H9 (cell line): Measurements from ENCODE around the gene ERI3. TPM values are rescaled to one million over a fixed set of nuclear protein-coding genes. Genes with fewer than 3 reads are reported as not detected.

ENCODE experiments used
- DNase-seq: peaks from one replicate; pipeline ENCODE4 v3.0.0-alpha.2; 2017
- H2AFZ ChIP-seq: one replicate; pipeline ENCODE4 v1.6.1; 2013; ENCODE audit warnings: mild to moderate bottlenecking, low read length, control low read depth, moderate library complexity
- H2AK5ac ChIP-seq: 2 replicates; pipeline ENCODE4 v1.6.1; 2013; ENCODE audit warnings: low read length, control low read depth, mixed read lengths; ENCODE audit not compliant: insufficient read length
- H2BK120ac ChIP-seq: one replicate; pipeline ENCODE4 v1.6.1; 2013; ENCODE audit warnings: low read depth, mild to moderate bottlenecking, low read length, control low read depth, inconsistent platforms; ENCODE audit not compliant: poor library complexity, severe bottlenecking
- H2BK12ac ChIP-seq: 2 replicates; pipeline ENCODE4 v1.6.1; 2013; ENCODE audit warnings: low read length, control low read depth, mixed read lengths, low read depth; ENCODE audit not compliant: insufficient read length
- H2BK15ac ChIP-seq: 2 replicates; pipeline ENCODE4 v1.6.1; 2013; ENCODE audit warnings: low read depth, low read length, control low read depth
- H2BK20ac ChIP-seq: one replicate; pipeline ENCODE4 v1.6.1; 2013; ENCODE audit warnings: low read depth, mild to moderate bottlenecking, low read length, control low read depth, inconsistent platforms; ENCODE audit not compliant: poor library complexity, severe bottlenecking
- H2BK5ac ChIP-seq: 2 replicates; pipeline ENCODE4 v1.6.1; 2013; ENCODE audit warnings: low read length, control low read depth, mixed read lengths; ENCODE audit not compliant: insufficient read length
- H3K14ac ChIP-seq: 2 replicates; pipeline ENCODE4 v1.6.1; 2013; ENCODE audit warnings: low read length, control low read depth; ENCODE audit not compliant: insufficient read depth
- H3K18ac ChIP-seq: 2 replicates; pipeline ENCODE4 v1.6.1; 2013; ENCODE audit warnings: low read depth, mild to moderate bottlenecking, mixed read lengths, low read length, control low read depth; ENCODE audit not compliant: insufficient read length
- H3K23ac ChIP-seq: 2 replicates; pipeline ENCODE4 v1.6.1; 2013; ENCODE audit warnings: low read length, control low read depth, mixed read lengths, low read depth; ENCODE audit not compliant: insufficient read length
- H3K23me2 ChIP-seq: 2 replicates; pipeline ENCODE4 v1.6.1; 2013; ENCODE audit warnings: low read depth, mild to moderate bottlenecking, mixed read lengths, low read length, control low read depth; ENCODE audit not compliant: insufficient read length, poor library complexity, severe bottlenecking
- H3K27ac ChIP-seq: 2 replicates; pipeline ENCODE4 v1.5.1; 2013; ENCODE audit warnings: low read length, control low read depth, mixed read lengths, low read depth; ENCODE audit not compliant: insufficient read length
- H3K27me3 ChIP-seq: 2 replicates; pipeline ENCODE4 v1.6.1; 2013; ENCODE audit warnings: low read length, control low read depth, inconsistent platforms; ENCODE audit not compliant: insufficient read depth
- H3K4ac ChIP-seq: 2 replicates; pipeline ENCODE4 v1.6.1; 2013; ENCODE audit warnings: low read depth, mild to moderate bottlenecking, control low read depth, inconsistent platforms, low read length, moderate library complexity
- H3K4me1 ChIP-seq: 2 replicates; pipeline ENCODE4 v1.6.1; 2013; ENCODE audit warnings: low read length, control low read depth, inconsistent platforms; ENCODE audit not compliant: insufficient read depth
- H3K4me2 ChIP-seq: 2 replicates; pipeline ENCODE4 v1.6.1; 2013; ENCODE audit warnings: low read length, control low read depth, mixed read lengths; ENCODE audit not compliant: insufficient read length, insufficient read depth
- H3K56ac ChIP-seq: 2 replicates; pipeline ENCODE4 v1.6.1; 2013; ENCODE audit warnings: low read depth, mild to moderate bottlenecking, mixed read lengths, low read length, control low read depth; ENCODE audit not compliant: insufficient read length
- H3K79me1 ChIP-seq: 2 replicates; pipeline ENCODE4 v1.6.1; 2013; ENCODE audit warnings: low read depth, mild to moderate bottlenecking, moderate library complexity, low read length, control low read depth, inconsistent platforms; ENCODE audit not compliant: insufficient read depth, poor library complexity, severe bottlenecking
- H3K79me2 ChIP-seq: 2 replicates; pipeline ENCODE4 v1.6.1; 2013; ENCODE audit warnings: low read length, control low read depth, inconsistent platforms; ENCODE audit not compliant: insufficient read depth
- H3K9ac ChIP-seq: 2 replicates; pipeline ENCODE4 v1.6.1; 2013; ENCODE audit warnings: low read length, control low read depth, mixed read lengths; ENCODE audit not compliant: insufficient read length; ENCODE audit errors: extremely low read depth
- H3K9me3 ChIP-seq: one replicate; pipeline ENCODE4 v1.6.1; 2013; ENCODE audit warnings: low read depth, low read length, inconsistent platforms; ENCODE audit not compliant: control insufficient read depth
- H3T11ph ChIP-seq: one replicate; pipeline ENCODE4 v1.6.1; 2013; ENCODE audit warnings: mild to moderate bottlenecking, low read length, control low read depth, inconsistent platforms
- H4K20me1 ChIP-seq: one replicate; pipeline ENCODE4 v1.6.1; 2013; ENCODE audit not compliant: control insufficient read depth, insufficient read length, insufficient read depth
- H4K5ac ChIP-seq: 2 replicates; pipeline ENCODE4 v1.6.1; 2013; ENCODE audit warnings: low read depth, mild to moderate bottlenecking, mixed read lengths, low read length, control low read depth; ENCODE audit not compliant: insufficient read length
- H4K8ac ChIP-seq: replicated peaks from 2 replicates; pipeline ENCODE4 v1.6.1; 2013; ENCODE audit warnings: low read length, control low read depth, mixed read lengths, low read depth; ENCODE audit not compliant: insufficient read length
- H4K91ac ChIP-seq: 2 replicates; pipeline ENCODE4 v1.6.1; 2013; ENCODE audit warnings: low read depth, mild to moderate bottlenecking, moderate library complexity, mixed read lengths, low read length, control low read depth; ENCODE audit not compliant: insufficient read length
- H3K27ac Mint-ChIP-seq, 3 experiments: 2 replicates in 2 of 3; 3 replicates in 1 of 3; pipeline ENCODE4 v1.8.0; 2020 to 2021; ENCODE audit warnings: mixed read lengths in 3 of 3, mild to moderate bottlenecking in 1 of 3, moderate library complexity in 1 of 3
- H3K27me3 Mint-ChIP-seq: 2 replicates; pipeline ENCODE4 v1.8.0; 2021; ENCODE audit warnings: low read depth, mild to moderate bottlenecking, moderate library complexity, mixed read lengths
- H3K36me3 Mint-ChIP-seq, 3 experiments: 2 replicates in 2 of 3; 3 replicates in 1 of 3; pipeline ENCODE4 v1.8.0; 2020 to 2021; ENCODE audit warnings: low read depth in 3 of 3, mixed read lengths in 3 of 3; ENCODE audit not compliant: insufficient read depth in 1 of 3
- H3K4me1 Mint-ChIP-seq, 2 experiments: 2 replicates each; pipeline ENCODE4 v1.8.0; 2020; ENCODE audit warnings: mixed read lengths in 2 of 2
- H3K4me3 Mint-ChIP-seq, 2 experiments: 2 replicates in 1 of 2; 3 replicates in 1 of 2; pipeline ENCODE4 v1.8.0; 2020 to 2021; ENCODE audit warnings: mild to moderate bottlenecking in 2 of 2, mixed read lengths in 2 of 2, moderate library complexity in 1 of 2
- H3K9me3 Mint-ChIP-seq, 2 experiments: 2 replicates in 1 of 2; 3 replicates in 1 of 2; pipeline ENCODE4 v1.8.0; 2020; ENCODE audit warnings: mild to moderate bottlenecking in 2 of 2, mixed read lengths in 2 of 2, moderate library complexity in 1 of 2
- WGBS: extraction: QIAGEN DNeasy Blood & Tissue Kit; methylation state at CpG from one replicate; pipeline ENCODE4 v1.1.7; 2013; ENCODE audit warnings: missing lambda C conversion rate, low lambda C conversion rate, mixed read lengths; ENCODE audit not compliant: insufficient read length; ENCODE audit errors: extremely low coverage; 5-methylcytosine and 5-hydroxymethylcytosine counted together
- total RNA-seq: library from RNA; stranded (reverse); gene quantifications from 2 replicates; pipeline ENCODE4 v1.2.1, GENCODE V29; 2021
- TF ChIP-seq, protein P1 (sequence below): fragments of 200-600 bp; sonication (generic); conservative IDR thresholded peaks from 3 replicates; pipeline ENCODE4 v1.8.0; 2021; ENCODE audit warnings: antibody characterized with exemption, mild to moderate bottlenecking

Gene ERI3
- total RNA-seq, 1 experiment from 2014 or later = 61.6 TPM

DNA sequence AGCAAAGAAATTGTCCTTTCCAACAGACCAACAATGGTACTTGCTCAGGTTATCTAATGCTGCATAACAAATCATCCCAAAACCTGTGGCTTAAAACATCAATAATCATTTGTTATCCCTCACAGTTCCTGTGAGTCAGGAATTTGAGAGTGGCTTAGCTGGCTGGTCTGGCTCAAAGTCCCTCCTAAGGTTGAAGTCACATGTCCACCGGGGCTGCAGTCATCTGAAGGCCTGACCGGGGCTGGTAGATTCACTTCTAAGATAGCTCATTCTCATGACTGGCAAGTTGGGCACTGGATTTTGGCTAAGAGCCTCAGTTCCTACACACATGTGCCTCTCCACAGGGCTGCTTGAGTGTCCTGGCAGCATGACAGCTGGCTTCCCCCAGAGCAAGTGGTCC lies 16.9 kb downstream of the ERI3 start:
- no peaks in the 10 kb centered on the region for H3K23me2 ChIP-seq
- no peak overlapping the region for H3K4me3 Mint-ChIP-seq
- DNase-seq = no peak
- H3K4me1 Mint-ChIP-seq = peaks cover 33 to 35% of the 10 kb centered on the region in 2 experiments
- H3K27me3 Mint-ChIP-seq = no peaks in the 10 kb centered on the region
- no peak overlapping the region for H3K27ac Mint-ChIP-seq
- no peak overlapping the region for H3K14ac ChIP-seq
- H2AK5ac ChIP-seq = no peak overlapping the region
- H3K56ac ChIP-seq = no peak overlapping the region
- no peak overlapping the region for H2BK15ac ChIP-seq
- H4K20me1 ChIP-seq = no peaks in the 10 kb centered on the region
- peaks cover 7% of the 10 kb centered on the region for H3K4me1 ChIP-seq
- H2AFZ ChIP-seq = no peak overlapping the region
- H3T11ph ChIP-seq = no peak overlapping the region
- no peaks in the 10 kb centered on the region for H3K79me1 ChIP-seq
- H3K4ac ChIP-seq = no peak overlapping the region
- H4K8ac ChIP-seq = no peak overlapping the region
- no peak overlapping the region for H4K91ac ChIP-seq
- H3K9ac ChIP-seq = no peak overlapping the region
- no peaks in the 10 kb centered on the region for H3K27me3 ChIP-seq
- H3K9me3 ChIP-seq = no peaks in the 10 kb centered on the region
- H3K36me3 Mint-ChIP-seq = peaks cover 23 to 51% (median 47%) of the 10 kb centered on the region in 3 experiments; a peak in 6 of 7 replicates
- no peak overlapping the region for H4K5ac ChIP-seq
- no peak overlapping the region for H3K27ac ChIP-seq
- WGBS = no CpG with 5 or more reads among the region's 2 CpGs
- H3K79me2 ChIP-seq = no peaks in the 10 kb centered on the region; the same call in 1 of the 2 replicates
- TF ChIP-seq, protein P1, sequence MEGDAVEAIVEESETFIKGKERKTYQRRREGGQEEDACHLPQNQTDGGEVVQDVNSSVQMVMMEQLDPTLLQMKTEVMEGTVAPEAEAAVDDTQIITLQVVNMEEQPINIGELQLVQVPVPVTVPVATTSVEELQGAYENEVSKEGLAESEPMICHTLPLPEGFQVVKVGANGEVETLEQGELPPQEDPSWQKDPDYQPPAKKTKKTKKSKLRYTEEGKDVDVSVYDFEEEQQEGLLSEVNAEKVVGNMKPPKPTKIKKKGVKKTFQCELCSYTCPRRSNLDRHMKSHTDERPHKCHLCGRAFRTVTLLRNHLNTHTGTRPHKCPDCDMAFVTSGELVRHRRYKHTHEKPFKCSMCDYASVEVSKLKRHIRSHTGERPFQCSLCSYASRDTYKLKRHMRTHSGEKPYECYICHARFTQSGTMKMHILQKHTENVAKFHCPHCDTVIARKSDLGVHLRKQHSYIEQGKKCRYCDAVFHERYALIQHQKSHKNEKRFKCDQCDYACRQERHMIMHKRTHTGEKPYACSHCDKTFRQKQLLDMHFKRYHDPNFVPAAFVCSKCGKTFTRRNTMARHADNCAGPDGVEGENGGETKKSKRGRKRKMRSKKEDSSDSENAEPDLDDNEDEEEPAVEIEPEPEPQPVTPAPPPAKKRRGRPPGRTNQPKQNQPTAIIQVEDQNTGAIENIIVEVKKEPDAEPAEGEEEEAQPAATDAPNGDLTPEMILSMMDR = no peak
- H3K4me2 ChIP-seq = no peak overlapping the region
- no peak overlapping the region for H2BK5ac ChIP-seq
- no peak overlapping the region for H3K18ac ChIP-seq
- H3K9me3 Mint-ChIP-seq = peaks cover 4% of the 10 kb centered on the region in 2 experiments; a peak in 4 of 5 replicates
- H2BK120ac ChIP-seq = no peak overlapping the region
- H2BK20ac ChIP-seq = no peak overlapping the region
- no peak overlapping the region for H2BK12ac ChIP-seq
- no peak overlapping the region for H3K23ac ChIP-seq
